DLD1 (cell line): ENCODE data around the gene RAPSN.
"Not testable (repeated sequence)": the region's sequence is repeated elsewhere in the genome, so short reads cannot be mapped to it uniquely, and the experiment has no call there.

Experiments
- in situ Hi-C: cut with HindIII; loops from 2 replicates; pipeline ENCODE4 v1.10.0; 2017; ENCODE audit warnings: low sequenced_read_pairs

The RAPSN gene

DNA sequence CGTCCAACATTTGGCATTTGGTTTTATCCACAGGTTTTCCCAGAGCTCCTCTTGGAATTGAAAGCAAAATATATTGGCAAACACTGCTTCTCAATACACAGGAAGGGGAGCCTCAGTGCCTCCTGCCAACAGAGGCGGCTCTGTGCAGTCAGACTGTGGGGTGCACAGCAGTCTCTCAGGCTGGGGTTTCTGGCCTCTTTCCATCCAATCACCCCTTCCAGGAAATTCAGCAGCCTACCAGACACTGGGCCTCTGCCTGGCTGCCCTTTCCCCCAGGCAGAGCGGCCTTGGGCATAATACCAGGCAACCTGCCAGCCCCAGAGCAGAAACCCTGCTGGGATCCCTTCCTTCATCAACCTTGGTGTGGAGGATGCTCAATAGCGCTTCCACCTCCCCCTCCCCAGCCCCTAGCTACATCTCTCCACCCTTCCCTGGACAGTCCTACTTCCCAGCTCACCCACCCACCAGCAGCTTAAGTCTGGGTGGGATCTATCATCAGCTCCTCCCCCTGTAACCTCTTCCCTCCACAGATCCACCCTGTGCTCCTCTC, 17.8 kb upstream of the RAPSN start:
- in situ Hi-C loops: no loop called here

DNA sequence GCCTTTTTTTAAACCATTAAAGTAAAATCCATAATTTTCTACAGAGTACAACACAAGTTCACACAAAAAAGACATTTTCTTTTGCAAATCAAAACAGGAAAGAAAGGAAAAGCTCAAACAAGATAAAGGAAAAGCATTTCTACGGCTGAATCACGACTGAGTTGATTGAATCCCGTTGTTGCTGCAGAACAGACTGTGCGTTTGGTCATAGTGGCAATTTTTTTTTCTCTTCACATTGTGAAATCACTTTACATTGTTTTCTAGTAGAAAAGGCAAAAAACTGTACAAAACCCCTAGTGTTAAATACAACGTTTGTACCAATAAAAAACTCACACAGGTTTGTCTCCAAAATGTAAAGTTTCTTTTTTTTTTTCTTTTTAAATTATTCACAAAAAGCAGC, 17.3 kb upstream of the RAPSN start:
- in situ Hi-C loops: no loop called here

DNA sequence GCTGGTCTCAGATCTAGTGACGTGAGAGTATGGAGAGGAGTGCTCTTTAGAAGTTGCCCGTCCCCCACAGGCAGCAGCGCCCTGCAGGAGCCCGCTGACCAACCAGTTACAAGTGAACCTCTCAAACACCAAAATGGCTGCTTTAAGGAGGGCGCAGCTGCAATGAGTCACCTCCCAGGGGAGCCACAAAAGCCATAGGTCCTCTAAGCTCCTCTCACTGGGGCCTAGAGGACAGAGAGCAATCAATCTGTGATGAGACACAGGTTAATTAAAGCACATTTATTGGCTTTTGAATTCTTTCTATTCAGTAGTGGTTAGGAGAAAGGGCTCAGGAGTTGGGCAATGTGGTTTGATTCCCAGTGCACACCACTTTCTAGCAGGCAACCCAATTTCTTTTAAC, 15.5 kb upstream of the RAPSN start:
- in situ Hi-C loops: no loop called here

DNA sequence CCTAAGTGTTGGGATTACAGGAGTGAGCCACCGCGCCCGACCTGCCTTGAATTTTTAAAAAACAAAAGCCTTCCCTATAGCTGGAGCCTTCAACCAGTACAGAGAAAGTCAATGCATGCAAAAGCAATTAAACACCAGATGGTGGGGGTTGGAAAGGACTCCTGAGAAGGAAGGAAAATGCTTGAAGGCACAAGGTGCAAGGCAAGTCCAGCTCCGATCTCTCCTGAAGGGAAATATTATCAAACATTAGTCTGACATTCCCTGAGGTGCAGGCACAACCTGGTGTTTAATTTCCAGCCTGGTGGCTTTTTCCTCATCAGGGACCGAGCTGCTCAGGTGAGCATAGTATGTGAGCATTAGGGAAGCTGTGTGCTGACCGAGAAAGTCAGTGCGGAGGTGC, 12.9 kb upstream of the RAPSN start:
- in situ Hi-C loops: no loop called here

DNA sequence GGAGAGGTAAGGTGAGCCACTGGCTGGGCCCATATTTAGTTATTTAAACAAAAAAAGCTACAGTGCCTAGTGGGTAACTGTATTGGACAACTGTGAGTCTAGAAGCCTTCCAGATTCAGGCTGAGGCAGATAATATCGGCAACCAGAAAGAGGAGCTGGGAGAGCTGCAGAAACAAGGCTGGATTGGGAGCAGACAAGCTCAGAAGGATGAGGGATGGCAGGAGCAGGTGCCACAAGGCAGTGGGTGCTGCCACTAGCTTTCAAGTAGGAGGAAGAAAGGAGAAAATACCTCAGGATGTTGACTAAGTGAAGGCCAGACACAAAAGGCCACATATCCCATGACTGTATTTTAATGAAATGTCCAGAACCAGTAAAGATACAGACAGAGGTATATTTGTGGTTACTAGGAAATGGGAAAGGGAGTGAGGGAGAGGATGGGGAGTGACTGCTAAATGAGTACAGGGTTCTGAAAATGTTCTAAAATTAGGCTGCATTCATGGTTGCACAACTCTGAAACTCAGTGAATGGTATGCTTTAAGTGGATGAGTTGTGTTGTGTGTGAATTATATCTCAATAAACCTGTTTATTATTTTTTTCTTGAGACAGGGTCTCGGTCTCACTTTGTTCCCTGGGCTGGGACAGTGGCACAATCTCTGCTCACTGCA, 11.8 kb upstream of the RAPSN start:
- in situ Hi-C loops: no loop called here

DNA sequence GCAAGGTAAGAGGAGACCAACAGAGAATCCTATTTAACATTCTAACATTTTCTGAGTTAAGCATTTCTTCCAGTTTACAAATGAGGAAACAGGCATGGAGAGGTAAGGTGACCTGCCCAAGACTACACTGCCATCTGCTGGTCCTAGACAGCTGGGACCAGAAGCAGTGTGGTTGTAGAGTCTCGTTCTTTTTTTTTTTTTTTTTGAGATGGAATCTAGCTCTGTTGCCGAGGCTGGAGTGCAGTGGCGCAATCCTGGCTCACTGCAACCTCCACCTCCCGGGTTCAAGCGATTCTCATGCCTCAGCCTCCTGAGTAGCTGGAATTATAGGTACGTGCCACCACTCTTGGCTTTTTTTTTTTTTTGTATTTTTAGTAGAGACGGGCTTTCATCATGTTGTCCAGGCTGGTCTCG, 5.3 kb upstream of the RAPSN start:
- in situ Hi-C loops: not testable (repeated sequence)

DNA sequence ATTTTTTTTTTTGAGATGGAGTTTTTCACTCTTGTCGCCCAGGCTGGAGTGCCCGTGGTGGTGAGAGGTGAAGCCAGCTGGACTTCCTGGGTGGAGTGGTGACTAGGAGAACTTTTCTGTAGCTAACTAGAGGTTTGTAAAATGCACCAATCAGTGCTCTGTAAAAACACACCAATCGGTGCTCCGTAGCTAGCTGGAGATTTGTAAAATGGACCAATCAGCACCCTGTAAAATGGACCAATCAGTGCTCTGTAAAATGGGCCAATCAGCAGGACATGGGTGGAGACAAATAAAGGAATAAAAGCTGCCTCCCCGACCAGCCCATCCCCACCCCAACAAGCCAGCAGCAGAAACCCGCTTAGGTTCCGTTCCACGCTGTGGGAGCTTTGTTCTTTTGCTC, 4.4 kb upstream of the RAPSN start:
- in situ Hi-C loops: no loop called here

DNA sequence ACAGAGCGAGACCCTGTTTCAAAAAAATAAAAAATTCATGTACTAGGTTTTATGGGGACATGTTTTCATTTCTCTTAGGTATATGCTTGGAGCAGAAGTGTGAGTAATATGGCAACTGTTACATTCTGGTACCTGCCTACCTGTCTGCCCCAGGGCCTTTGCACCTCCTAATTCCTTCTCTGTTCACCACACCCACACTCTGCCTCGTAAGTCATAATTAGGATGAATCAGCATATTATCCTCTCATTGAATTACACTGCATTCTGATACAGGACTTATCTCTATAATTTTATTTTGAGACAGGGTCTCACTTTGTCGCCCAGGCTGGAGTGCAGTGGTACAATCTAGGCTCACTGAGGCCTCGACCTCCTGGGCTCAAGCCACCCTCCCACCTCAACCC, 3.1 kb upstream of the RAPSN start:
- in situ Hi-C loops: no loop called here

DNA sequence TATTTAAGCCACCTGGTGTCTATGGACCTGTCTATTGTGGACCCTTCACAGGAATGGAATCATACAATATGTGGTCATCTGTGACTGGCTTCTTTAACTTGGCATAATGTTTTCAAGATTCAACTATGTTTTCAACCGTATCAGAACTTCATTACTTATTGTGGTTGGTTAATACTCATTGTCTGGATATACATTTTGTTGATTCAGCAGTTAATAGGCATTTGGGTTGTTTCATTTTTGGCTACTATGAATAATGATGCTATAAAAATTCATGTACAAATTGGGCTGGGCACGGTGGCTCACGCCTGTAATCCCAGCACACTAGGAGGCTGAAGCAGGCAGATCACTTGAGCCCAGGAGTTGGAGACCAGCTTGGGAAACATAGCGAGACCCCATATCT, 2.5 kb upstream of the RAPSN start:
- in situ Hi-C loops: no loop called here

DNA sequence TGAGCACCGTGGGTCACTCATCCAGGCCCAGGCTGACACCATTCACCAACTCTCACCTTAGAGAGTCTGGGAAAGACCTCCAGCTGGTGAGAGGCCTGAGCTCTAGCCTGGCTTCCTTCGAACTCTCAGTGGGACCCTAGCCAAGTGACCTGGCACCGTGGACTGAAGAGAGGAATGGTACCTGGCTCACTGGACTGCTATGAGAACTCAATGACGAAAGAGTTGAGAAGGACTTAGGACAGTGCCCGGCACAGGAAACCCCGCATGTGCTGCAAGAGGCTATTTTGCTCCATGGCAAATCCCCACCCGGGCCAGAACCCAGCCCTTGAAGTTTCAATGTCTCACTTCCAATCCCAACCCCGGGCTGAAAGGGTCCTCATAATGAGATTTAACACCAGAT, 605 bp upstream of the RAPSN start:
- in situ Hi-C loops: no loop called here

DNA sequence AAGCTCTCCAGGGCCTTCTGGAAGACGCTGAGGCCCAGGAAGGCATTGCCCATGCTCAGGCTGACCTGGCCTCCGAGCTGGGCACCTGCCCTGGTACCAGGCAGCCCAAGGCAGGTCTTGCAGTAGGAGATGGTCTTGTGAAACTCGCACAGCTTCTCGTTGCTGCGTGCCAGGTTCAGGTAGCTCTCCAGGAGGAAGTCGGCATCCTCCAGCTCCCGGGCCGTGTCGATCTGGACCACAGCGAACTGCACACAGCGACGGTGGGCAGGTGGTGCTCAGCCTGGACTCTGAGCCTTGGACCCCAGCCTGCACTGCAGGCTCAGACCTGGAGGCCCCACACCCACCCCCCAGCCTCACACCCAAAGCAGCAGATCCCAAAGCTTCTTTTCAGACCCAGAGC, 1.0 kb downstream of the RAPSN start:
- in situ Hi-C loops: no loop called here

DNA sequence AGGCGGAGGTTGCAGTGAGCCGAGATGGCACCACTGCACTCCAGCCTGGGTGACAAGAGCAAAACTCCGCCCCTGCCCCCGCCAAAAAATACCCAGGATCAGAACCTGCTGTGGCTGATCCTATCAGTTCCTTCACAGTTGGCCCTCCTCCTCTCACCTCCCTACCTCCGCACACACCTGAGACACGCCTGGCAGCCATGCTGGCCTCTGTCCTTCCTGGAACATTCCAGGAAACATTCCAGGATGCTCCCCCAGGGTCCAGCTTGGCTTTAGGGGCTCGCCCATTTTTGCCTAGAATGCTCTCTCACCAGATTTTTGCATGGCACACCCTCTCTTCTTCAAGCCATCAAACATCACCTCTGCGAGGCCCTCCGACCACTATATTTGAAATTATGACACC, 2.1 kb downstream of the RAPSN start:
- in situ Hi-C loops: no loop called here

DNA sequence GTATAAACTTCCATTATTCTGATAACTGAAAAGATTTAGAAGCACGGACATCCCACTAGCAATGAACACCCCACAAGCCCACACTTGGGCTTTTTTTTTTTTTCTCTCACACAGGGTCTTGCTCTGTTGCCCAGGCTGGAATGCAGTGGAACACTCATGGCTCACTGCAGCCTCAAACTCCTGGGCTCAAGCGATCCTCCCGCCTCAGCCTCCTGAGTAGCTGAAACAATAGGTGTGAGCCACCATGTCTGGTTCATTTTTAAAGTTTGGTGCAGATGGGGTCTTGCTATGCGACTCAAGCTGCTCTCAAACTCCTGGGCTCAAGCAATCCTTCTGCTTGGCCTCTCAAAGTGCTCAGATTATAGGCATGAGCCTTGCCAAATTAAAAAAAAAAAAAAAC, 3.1 kb downstream of the RAPSN start:
- in situ Hi-C loops: no loop called here

DNA sequence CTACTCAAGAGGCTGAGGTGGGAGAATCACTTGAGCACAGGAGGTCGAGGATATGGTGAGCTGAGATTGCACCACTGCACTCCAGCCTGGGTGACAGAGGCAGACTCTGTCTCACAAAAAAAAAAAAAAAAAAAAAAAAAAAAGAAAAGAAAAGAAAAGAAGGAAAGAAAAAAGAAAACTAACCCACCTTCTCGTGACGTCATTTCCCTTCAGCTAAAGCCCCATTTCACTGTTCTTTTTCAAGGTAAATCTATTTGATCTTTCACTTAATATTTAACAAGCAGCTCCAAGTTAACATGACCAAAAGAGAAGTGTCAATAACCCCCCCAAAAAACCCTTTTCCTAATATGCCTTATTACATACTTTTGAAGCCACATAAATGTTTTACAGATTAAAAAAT, 5.1 kb downstream of the RAPSN start:
- in situ Hi-C loops: no loop called here

DNA sequence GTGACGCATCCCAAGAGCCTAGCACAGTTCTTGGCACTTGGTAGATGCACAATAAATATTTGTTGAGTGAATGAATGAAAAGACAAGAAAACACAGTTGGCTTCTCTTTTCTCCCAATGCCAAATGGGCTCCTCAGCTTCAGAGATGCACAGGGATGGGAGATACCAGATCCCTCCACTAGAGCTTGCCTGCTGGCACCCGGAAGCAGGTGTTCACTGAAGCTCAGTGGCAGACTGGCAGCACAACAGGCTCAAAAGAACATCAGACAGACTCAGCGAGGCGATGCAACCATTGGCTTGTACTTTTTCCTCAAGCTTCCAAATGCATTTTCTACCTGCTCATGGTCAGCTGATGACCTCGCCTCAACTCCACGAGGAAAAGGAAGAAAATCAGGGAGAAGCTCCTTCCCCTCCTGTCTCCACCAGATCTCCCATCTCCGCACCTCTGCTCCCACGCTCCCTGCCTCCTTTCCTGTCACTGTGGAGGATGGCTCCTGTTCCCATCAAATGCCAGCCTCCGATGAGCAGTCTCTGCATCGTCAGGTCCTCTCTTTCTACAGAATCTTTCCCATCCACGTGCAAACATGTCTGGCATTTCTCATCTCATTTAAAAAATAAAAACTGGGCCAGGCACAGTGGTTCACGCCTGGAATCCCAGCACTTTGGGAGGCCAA, 5.8 kb downstream of the RAPSN start:
- in situ Hi-C loops: no loop called here

DNA sequence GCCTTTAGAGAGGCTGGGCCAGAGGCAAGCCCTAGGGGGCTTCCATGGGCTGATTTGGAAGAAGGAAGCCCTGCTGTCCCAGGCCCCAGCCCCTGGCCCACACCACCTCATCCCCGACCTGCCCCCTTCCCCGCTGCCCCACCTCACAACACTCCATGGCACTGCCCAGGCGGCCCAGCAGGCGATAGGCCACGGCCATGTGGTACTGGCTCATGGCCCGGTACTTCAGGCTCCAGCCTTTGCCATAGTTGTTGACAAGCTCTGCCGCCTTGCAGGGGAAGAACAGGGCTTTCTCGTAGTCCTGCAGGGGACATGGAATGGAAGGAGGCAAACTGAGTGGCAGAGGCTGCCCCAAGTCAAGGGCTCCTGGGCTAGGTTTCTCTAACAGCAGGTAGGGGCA, 6.4 kb downstream of the RAPSN start:
- in situ Hi-C loops: no loop called here

DNA sequence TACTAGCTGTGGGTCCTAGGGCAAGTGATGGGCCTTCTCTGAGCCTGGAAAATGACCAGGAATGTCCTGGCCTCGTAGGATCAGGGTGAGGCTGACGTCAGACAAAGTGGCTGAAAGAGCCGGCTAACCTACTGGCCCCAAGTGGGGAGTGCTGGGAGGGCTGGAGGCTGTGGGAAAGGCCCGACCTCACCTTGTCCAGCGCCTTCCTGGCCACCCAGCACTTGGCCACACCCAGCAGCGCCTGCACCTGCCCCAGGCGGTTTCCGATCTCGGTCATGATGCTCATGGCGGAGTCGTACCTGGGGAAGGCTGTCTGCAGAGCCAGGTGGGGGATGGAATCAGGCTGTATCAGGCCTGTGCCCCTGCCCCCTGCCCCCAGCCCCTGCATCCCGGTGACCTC, 7.5 kb downstream of the RAPSN start:
- in situ Hi-C loops: no loop called here

DNA sequence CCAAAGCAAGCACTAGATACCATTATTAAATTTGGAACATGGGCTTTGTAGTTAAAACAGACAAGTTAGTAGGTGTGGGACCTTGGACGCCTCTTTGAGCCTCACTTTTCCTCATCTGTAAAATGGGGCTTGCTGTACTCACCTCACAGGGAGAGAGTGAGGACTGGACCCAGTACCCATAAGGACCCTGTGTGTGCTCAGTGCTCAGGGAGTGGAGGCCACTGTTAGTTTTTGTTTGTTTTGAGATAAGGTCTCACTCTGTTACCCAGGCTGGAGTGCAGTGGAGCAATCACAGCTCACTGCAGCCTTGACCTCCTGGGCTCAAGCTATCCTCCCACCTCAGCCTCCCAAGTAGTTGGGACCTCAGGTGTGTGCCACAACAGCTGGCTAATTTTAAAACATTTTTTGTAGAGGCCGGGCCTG, 8.9 kb downstream of the RAPSN start:
- in situ Hi-C loops: no loop called here

DNA sequence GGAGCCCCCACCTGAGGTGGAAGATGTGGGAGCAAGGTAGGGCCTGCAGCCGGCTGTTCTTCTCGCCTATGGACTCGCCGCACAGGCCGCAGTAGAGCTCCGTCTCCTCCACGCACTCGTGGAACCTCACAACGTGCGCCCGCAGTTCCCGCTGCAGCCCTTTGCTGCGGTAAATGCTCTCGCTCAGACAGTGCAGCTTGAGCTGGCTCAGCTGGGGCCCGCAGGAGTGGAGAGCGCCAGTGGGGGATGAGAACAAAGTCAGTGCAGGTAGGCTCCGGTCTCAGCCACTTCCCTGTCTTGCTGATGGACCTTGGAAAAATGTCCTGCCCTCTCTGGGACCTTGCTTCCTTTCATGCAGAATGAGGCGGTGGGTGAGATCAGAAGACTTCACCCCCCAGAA, 10.2 kb downstream of the RAPSN start:
- in situ Hi-C loops: no loop called here

DNA sequence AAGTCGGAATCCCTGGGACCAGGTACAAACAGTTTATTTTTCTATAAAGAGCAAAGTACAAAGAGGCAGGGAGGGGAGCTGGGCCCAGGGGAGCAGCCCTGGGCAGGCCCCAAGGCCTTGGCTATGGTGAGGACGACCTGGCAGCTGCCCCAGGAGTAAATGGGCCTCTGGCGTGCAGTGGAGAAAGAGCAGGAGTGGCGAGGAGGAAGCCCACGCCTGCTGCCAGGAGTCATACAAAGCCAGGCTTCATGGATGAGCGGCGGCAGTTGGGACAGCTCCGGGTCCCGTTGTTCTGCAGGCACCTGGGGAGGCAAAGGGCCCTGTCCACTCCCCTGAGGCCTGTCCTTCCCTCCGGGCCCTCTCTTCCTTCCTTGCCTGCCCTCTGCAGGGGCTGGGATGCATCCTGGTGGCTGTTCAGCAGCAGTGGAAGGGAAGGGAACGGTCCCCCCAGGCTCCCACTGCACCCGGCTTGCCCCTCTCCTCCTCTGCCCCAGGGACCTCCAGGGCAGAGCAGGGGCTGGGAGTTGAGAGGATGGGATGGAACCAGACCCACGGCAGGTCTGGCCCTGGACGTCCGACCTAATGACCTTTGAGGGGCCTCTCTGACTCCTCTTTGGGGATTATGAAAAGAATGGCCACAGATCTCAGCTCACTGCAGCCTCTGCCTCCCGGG, 11.1 kb downstream of the RAPSN start:
- in situ Hi-C loops: no loop called here

DNA sequence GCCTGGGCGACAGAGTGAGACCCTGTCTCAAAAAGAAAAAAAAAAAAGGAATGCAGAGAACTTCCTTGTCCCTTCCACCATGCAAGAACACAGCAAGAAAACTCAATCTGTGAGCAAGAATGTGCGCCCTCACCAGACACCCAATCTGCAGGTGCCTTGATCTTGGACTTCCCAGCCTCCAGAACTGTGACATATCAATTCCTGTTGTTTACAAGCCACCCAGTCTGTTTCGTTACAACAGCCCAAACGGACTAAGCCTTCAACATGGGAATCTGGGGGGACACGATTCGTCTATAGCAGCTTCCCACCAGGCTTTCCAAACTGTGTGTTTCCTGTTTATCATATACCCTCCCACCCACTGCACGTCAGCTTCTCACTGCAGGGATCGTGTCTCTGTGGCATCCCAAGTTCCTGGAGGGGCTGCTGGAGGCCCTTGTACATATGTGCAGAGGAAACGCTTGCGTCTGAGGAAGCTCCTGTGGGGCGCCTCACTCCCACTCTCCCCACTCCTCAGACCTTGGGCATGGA, 11.7 kb downstream of the RAPSN start:
- in situ Hi-C loops: no loop called here

DNA sequence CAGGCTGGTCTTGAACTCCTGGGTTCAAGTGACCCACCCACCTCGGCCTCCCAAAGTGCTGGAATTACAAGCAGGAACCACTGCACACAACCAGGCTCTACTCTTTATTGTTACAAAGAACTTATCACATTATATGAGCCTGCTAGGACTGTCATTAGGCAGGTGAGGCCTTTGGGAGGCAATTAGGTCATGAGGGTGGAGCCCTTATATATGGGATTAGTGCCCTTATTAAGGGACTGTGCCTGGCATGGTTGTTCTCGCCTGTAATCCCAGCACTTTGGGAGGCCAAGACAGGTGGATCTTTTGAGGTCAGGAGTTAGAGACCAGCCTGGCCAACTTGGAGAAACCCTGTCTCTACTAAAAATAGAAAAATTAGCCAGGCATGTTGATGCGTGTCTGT, 12.2 kb downstream of the RAPSN start:
- in situ Hi-C loops: no loop called here
